Ishikawa (cell line): ENCODE measurements around the gene GLP2R.

ENCODE experiments used
- EGR1 ChIP-seq: IDR thresholded peaks from 2 replicates; pipeline ENCODE4 v1.6.1; 2012
- RAD21 ChIP-seq: IDR thresholded peaks from 2 replicates; pipeline ENCODE4 v1.6.1; 2012; ENCODE audit warnings: low read depth
- TAF1 ChIP-seq: IDR thresholded peaks from 2 replicates; pipeline ENCODE4 v1.6.1; 2012; ENCODE audit warnings: low read depth, mild to moderate bottlenecking
- TF ChIP-seq, protein P1 (sequence below): IDR thresholded peaks from 2 replicates; pipeline ENCODE4 v1.6.1; 2012
- TF ChIP-seq, protein P2 (sequence below): IDR thresholded peaks from 2 replicates; pipeline ENCODE4 v1.6.1; 2012

DNA sequence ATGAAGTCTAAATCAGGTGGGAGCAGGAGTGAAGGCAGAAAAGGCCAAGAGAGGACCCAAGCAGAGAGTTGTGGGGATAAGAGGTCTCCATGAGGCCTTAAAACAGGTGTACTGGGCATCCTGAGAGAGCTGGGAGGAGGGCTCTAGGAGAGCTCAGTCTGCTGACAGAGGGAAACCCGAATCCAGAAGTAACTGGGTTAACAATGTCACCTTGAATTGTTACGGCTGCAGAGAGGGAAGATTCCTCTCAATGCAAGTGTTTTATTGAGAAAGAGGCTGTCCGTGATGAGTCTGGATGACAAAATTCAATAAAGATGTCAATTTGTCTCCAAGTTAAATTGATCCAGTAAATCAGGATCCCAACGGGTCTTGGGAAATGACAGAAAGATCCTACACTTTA lies 42.7 kb upstream of the GLP2R start:
- TF ChIP-seq, protein P1, sequence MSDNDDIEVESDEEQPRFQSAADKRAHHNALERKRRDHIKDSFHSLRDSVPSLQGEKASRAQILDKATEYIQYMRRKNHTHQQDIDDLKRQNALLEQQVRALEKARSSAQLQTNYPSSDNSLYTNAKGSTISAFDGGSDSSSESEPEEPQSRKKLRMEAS = no peak
- TF ChIP-seq EGR1 = no peak
- TF ChIP-seq RAD21 = no peak
- TF ChIP-seq, protein P2, sequence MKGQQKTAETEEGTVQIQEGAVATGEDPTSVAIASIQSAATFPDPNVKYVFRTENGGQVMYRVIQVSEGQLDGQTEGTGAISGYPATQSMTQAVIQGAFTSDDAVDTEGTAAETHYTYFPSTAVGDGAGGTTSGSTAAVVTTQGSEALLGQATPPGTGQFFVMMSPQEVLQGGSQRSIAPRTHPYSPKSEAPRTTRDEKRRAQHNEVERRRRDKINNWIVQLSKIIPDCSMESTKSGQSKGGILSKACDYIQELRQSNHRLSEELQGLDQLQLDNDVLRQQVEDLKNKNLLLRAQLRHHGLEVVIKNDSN = no peak
- TF ChIP-seq TAF1 = no peak
